ENCODE data around the gene ETV3L. TPM values are rescaled to one million over a fixed set of nuclear protein-coding genes. Genes with fewer than 3 reads are reported as not detected.

ETV3L gene
- total RNA-seq, 1 donor from 2014 or later: not detected

DNA sequence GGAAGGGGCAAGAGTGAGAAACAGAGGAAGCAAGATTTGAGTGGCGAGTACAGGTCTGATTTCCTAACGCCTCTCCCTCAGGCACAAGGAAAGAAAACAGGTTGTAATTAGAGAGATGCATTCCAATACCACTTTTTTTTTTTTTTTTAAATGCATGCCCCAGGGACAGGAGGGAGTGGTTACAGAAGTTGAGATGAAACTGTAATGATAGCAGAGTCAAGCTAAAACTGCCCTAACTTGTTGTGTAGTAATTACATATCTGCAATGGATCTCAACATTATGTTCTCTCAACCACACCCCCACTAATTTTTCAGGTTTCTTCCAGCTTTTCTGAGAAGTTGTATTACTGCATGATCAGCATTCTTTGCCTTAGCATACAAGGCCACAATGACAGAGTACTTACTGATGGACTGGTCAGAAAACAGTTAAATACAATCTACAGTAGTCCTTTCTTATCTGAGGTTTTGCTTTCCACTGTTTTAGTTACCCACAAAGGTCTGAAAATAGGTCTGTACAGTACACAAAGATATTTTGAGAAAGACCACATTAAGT is 33.1 kb upstream of the ETV3L start:
- no peak for DNase-seq (ENCODE audit: extremely low read depth, low read depth, low spot score)

DNA sequence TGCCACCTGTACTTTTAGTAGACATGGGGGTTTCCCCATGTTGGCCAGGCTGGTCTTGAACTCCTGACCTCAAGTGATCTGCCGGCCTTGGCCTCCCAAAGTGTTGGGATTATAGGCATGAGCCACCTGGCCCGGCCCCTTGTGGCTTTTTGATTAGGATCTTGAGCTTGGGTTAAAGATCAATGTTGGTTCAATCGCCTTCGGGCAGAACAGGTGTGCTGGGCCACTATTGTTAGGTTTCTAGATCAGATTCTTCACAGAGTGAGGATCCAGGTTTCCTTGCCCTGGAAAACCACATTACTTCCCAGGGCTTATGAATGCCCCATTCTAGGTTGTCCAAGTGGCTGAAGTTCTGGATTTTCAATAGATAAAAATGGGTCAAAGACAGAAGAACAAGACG is 32.5 kb upstream of the ETV3L start:
- DNase-seq (ENCODE audit: extremely low read depth, low read depth, low spot score): no peak

DNA sequence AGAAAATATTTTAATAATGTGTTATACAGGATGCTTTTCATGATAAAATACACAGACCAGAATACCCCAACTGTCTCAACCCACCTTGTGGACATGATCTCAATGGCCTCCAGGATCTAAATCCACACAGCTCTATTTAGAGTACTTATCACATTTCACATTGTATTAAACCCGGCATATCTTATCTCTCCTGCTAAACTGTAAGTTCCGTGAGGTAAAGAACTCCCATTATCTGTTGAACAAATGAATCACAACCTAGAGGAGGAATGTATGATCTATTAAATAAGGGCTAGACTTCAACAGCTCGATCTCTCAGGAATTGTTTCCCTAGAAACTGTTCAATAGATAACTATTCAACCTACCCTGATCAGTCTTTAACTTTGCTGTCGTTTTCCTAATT is 31.7 kb upstream of the ETV3L start:
- DNase-seq (ENCODE audit: extremely low read depth, low read depth, low spot score): no peak

DNA sequence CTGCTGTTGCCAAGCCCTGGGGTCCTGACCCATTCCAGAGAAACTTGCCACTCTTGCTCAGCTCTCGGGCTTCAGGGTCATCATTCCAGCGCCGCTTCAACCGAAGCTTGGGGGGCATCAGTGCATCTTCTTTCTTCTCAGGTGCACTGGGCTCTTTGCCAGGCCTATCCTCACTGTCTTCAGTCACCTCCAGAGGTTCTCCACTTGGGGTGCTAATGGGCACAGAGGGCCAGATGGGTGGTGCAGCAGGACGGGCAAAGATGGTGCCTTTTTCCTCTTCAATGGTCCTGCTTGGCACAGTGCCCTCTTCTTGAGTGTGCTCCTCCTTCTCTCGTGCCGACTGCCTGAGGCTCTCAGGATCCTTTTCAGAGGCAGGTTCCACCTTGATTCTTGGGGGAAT is 25.2 kb upstream of the ETV3L start:
- DNase-seq (ENCODE audit: extremely low read depth, low read depth, low spot score): no peak

DNA sequence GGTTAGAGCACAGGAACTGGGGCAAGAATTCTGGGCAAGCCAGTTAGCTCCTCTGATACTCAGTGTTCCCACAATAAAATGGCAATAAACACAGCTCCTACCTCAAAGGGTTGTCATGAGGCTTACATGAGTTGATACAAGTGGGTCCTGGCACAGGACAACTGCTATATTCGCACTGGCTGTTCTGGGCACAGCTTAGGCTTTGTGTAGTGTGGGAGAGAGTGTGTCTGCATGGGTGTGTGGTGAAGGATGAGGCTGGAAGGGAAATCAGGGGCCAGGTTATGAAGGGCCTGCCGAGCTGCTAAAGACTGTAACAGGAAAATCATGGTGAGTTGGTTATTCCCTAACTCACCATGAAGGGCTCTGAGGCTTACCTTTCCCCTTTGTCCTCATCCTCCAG is 19.8 kb upstream of the ETV3L start:
- DNase-seq (ENCODE audit: extremely low read depth, low read depth, low spot score): no peak

DNA sequence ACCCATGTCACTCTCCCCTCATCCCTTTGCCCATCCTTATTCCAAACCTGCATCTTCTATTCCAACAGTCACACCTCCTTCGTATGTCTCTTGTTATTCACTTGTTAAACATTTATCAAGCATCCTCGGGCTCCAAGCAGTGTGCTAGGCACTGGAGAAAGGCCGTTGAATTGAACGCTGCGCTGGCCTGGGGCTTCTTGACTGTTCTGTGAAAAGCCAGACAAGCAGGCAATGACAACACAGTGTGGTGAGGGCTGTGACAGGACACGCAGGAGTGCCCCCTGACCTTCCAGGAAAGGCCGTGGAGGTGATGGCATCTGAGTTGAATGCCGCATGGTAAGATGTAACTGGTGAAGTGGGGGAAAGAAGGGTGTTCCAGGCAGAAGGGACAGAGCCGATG is 19.4 kb upstream of the ETV3L start:
- DNase-seq (ENCODE audit: extremely low read depth, low read depth, low spot score): no peak

DNA sequence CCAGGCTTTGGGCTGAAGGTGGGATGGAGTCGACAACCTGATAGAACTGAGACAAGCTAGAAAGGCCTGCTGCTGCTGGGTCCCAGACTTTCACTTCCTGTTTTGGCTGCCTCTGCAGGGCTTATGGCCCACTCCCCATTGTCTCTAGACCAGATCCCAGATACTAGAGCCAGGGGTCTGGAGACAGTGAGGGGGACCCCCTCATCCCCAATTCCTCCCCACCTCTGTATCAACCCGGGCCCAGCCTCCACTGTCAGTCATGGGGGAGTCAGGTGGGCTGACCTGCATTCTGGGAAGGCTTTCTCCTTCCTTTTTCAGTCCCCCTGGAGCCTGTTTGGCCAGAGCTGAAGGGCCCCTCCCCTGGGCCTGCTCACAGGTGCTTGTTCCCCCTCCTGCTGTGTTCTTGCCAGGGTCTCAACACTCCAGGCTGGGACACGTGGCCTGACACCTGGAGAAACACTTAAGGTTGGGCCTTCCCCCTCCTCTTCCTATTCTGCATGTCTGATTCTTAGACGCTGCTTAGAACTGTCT is 18.0 kb upstream of the ETV3L start:
- DNase-seq (ENCODE audit: extremely low read depth, low read depth, low spot score): no peak

DNA sequence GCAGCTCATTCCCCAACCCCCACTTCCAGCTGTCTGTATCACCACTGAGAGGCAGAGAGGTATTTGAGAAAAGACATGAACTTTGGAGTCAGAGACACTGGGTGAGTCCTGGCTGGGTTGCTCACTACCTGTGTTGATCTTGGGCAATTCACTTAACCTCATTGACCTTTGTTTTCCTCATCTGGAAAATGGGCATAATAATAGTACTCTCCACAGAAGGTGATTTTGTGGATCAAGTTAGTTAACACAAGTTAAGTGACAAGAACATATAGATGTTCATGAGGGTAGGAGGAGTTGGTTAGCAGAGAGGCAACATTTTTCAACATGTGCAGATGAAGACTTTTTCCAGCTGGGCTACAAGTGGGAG is 17.1 kb upstream of the ETV3L start:
- DNase-seq (ENCODE audit: extremely low read depth, low read depth, low spot score): no peak

DNA sequence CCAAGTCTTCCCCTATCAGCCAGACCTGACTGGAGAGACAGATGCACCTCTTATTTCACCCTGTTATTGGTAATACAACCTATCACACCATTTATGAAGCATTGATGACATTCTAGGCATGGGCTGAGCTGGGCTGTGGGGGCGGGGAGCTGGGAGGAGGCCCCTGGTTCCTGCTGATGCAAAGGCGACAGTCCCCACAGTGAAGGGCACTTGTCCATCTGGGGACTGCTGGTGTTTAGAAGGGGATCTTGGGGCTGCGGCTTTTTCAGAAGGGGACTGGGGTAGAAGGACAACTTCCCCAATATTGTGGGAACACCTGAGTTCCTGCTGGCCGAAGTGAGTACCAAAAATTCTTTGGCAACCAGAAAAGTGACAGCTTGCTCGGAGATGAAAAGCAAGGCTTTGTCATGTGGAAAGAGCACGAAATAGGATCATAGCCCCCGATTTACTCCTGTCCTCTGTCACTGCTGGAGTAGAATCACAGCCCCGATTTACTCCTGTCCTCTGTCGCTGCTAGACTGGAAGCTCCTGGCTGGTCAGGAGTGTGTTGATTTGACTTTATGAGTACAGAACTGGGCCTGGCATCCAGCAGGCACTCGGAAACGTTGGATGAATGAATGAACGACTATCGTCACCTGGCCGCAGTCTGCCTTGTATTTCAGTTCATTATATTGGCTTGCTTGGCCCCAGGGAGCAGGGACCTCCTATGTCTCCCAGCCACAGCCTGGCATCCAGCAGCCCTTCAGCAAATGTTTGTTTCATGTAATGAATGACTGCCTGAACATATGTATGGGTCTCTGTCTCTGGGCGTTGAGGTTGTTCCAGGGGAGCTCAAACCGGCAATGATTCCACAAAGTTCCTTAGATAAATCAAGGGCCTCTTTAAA is 16.5 kb upstream of the ETV3L start:
- DNase-seq (ENCODE audit: extremely low read depth, low read depth, low spot score): no peak

DNA sequence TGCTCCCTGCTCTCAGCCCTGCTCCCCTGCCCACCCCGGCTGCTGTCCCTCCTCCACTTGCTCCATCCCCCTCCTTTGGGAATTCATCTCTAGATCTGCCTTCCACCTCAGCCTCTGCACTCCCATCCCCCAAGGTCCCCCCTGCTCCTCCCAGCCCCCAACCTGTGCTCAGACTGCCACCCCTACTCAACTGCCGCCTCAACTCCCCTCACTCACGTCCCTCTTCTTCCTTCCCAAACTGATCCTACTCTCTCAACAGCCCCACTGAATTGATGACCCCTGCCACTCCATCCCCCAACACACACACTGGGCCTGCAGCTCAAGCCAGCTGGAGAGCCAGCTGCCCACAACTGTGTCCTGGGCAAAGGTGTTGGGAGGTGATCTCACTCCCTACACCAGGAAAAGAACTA is 15.8 kb upstream of the ETV3L start:
- no peak for DNase-seq (ENCODE audit: extremely low read depth, low read depth, low spot score)

DNA sequence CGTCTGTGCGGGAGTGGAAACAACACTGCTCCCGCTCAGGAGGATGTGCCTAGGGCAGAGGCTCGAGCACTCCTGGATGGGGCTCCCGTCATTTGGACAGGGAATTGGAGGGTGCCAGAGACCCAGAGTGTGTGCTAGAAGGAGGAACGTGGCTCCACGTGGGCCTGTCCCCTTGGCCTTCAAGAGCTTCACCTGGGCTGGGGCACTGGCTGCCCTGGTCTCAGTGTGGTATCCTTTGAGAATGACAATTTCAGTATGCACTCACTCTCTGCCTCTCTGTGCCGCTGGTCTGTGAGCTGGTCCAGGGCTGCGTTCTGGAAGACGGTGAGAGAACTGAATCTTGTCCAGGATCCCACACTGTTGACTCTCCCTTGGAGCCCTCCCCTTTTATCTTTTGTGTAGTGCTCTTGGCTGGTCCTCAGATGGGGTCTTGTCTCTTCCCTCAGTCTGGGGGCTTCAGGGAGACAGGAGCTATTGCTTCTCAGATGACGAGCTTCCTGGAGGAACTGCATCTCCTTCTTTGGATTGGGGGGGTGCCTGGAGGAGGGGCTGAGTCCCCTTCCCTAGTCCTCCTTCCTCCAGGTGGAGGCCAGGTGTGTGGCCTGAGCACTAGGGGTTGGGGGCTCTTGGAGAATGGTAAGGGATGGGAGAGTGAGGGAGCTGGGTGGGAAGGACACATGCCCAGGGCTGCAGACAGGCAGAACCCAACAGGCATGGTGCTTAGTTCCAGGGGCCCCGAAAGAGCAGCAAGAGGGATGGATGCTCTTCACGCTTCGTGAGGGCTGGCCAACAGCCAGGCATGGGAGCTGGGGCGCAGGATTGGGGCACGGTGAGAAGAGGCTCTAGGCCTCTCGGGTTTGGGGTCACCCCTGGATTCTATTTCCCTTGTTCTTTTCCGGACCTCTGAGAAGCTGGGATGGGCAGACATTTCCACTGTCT is 14.8 kb upstream of the ETV3L start:
- DNase-seq (ENCODE audit: extremely low read depth, low read depth, low spot score): no peak

DNA sequence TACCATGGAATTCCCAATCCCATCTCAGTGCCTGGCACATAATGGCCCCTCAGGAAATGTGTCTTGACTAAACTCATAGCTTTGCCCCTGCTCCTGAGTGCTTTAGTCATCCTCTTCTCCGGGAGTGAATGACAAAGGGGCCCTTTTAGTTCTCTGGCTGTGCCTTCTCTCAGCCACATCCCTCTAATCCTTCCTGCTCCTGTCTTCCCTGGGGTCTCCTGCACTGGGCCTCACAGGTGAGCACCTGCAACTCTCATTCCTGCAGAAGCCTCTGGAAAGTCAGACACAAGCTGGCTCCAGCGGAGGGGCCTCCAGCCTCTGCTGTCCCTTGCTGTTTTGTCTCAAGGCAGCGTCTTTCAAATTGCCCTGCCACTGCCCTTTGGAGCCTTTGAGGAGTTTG is 14.0 kb upstream of the ETV3L start:
- DNase-seq (ENCODE audit: extremely low read depth, low read depth, low spot score): no peak

DNA sequence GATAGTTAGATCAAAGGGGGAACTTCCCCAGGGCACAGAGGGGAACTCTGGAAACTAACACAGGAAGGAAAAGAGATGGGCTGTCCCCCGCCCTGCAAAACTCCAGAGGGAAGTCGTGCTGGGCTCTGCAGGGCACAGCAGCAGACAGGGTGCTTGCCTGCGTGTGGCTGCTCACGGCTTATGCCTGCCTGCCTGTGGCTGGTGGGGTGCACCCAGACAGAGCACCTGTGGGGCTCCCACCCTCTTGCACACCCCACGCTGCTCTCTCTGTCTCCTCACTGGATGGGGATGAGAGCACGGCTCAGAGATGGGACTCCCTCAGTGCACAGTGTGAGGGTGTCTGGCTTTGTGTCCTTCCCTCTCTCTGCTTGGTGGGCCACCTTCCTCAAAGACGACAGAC is 13.5 kb upstream of the ETV3L start:
- no peak for DNase-seq (ENCODE audit: extremely low read depth, low read depth, low spot score)

DNA sequence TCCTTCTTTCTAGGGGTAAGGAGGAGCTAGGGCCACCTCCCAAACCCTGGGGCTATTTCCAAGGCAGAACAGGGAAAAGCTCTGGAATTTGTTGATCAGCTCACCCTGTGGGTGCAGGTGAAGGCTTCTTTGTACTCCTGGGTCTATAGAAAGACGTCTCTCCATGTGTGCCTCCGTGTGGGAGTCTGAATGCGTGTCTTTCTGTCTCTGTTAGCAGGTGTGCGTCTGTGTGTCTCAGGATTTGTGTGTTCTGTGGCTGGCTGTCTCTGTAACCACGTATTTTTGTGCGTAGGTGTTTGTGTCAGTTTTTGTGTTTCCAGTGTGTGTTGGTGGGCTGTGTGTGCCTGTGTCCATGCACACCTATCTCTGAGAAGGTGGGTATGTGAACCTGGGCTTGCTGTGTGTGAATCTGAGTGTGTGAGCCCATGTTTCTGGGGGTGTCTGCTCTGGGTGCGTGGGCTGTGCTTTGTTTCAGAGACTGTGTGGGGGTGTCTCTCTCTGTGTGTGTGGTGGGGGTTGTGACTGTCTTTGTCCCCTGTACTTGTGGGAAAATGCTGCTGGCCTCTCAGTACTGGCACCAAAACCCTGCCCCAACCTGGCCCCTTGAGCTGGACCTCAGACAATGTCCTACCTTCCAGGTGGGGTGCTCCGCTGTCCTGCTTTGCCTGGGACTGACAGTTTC is 12.7 kb upstream of the ETV3L start:
- no peak for DNase-seq (ENCODE audit: extremely low read depth, low read depth, low spot score)

DNA sequence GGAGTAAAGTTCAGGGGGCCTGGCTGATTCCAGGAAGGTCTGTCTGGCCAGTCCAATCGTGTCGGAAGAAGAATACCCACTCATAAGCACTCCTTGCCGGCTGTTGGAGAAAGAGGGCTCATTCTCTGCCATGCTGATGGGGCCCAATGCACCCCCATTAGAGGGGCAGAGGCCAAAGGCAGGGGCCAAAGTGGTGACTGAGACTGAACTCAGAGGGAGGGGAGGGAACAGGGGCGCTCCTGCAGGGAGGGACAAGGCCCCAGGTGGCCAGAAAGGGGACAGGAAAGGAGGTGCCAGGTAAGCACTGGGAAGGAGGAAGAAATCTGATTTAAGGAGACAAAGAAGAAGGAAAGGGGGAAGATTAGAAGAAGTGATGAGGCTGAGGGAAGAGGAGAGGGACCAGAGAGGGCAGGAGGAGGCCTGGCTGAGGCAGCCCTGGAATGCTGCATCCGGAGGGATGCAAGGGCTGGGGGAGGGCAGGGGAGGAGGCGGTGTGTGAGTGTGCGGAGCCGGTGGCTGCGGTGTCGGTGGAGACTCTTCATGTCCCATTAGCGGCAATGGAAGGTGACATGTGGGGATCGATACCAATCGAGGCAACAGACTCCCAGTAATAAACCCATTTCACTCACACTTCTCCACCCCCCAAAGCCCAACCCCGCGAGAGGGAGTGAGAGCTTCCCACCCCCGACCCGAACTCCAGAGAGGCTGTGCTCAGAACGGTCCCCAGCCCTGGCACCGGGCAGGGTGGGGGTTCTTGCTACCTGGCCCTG is 12.0 kb upstream of the ETV3L start:
- no peak for DNase-seq (ENCODE audit: extremely low read depth, low read depth, low spot score)

DNA sequence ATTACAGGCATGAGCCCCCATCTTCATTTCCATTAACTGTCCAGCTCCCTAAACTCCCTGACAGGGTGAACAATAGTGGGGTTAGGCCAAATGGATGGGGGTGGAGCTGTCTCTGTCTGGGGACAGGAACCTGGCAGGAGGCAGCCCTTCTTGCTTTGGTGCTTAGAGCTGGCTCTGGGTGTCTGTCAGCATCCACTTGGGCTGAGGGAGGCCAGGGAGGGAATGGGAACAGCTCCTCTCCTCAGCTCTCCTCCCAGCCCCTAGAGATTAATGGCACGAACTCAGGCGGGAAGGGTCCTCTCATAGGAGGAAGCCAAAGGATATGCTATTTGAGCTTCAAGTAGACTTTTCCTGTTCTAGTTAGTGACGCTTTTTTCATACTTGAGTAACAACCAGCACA is 11.1 kb upstream of the ETV3L start:
- DNase-seq (ENCODE audit: extremely low read depth, low read depth, low spot score): no peak

DNA sequence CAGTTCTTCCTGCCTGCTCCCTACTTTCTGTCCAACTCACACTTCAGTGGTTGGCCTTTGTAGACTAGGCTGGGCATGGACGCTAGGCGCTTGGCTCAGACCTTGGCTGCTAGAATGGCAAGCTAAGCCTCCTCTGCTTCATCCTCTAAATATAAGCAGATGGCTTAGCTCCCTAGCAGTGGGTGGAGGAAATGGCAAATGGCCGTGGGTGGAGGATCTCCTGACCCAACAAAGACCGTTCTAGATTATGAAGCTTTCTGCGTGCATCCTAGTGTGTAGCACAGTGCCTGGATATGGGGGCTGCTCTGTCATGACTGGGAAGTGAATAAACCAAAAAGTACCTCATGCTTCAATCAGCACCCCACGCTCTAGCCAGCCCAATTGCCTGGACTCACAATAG is 10.4 kb upstream of the ETV3L start:
- no peak for DNase-seq (ENCODE audit: extremely low read depth, low read depth, low spot score)

DNA sequence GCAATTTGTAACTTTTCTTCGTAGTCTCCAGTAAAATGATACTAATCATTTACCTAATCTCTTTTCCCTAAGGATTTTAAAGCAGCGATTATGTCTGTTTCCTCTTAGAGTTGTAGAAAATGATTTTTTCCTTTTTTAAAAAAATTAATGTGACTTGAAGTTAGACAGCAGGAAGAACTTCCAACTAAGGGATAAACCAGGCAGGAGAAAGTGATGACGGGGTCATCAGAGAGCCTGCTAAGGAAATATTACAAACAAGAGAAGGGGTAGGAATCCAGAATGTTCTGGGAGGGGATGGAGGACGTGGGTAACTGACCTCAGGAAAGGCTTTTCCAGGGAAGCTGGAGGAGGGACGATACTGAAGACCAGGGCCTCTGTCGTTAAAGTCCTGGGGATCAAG is 8.8 kb upstream of the ETV3L start:
- no peak for DNase-seq (ENCODE audit: extremely low read depth, low read depth, low spot score)

DNA sequence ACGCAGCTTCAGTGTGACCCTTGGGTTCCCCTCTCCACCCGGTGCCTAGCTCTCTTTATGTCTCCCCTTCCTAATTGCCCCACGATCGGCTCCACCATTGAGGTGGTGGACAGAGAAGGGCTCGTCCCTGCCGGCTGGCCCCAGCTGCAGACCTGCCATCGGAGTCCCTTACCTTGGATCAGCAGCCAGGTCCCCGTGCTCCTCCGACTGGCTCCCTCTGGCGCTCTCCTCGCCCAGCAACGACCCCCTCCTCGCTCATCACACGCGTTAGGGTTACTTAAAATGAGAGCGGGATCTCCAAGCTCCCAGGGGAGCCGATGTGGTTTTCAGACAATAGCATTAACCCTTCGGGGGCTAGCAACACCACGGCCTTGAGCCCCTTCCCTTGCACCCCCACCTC is 8.1 kb upstream of the ETV3L start:
- DNase-seq (ENCODE audit: extremely low read depth, low read depth, low spot score): no peak

DNA sequence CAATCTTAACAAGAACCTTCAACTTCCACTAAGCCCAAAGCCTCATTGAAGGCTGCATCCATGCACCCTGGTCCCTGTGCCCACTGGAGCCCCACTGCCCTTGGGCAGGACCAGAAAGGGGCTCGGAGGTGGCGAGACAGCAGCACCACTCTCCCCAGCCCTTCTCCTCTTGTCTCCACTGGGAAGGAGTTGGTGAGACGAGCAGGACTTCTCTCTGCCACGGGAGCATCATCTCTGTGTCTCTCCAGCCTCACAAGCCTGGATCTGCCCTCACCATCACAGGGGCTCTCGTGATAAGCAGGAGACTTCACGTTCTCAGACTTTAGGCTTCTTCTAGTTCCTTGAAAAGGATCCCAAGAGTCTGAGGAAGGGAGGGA is 7.2 kb upstream of the ETV3L start:
- DNase-seq (ENCODE audit: extremely low read depth, low read depth, low spot score): no peak

All from glomerular endothelial cell (primary cell).